NCI-H345 treated with DMSO at 0.1 percent for 48 hours (cell line): ENCODE results near the gene PLA2G2D.

ENCODE experiments used
- DNase-seq: peaks from one replicate; lab custom pipeline; 2025; ENCODE audit not compliant: unreplicated experiment; lab: John Stamatoyannopoulos, UW

PLA2G2D gene

GRCh38 chr1:20069874-20070273, 49.5 kb downstream of the PLA2G2D start, which contains the start of gene PLA2G5:
Gene PLA2G5 (plus strand): TSS chr1:20070194. CDS start chr1:20084831, 14,637 bp downstream.
- DNase-seq, result no peak

DNA sequence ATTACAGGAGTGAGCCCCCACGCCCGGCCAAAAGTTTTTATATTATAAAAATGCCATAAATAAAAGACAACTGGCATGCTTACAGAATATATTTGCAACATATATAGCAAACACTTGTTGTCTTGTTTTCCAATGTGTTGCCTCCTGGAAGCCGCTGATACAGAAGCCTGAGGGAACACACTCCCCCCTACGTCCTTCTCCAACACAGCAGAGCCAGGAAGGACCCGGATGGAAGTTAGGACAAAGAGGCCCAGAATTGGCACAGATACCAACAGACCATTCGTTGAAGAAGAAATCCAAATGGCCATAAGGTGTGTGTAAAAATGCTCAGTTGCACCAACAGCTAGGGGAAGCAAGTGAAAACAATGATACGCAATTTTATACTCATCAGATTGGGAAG, 50.6 kb downstream of the PLA2G2D start:
- no peak for DNase-seq

- DNase-seq, result no peak
These were observed 55.5 kb downstream of the PLA2G2D start for GRCh38 chr1:20063861-20064292.
